Measurements from ENCODE around the gene KCNJ6. TPM values are rescaled to one million over a fixed set of nuclear protein-coding genes. Genes with fewer than 3 reads are reported as not detected.
A peak's percentile ranks its signal among the peaks of the same experiment; 100 is the strongest.

KCNJ6 gene
- total and polyA plus RNA-seq, 9 of the 15 experiments (the other 6 are each of a cell fraction or from before 2014, with no cell fraction given): 0.06 to 0.21 (median 0.13) TPM; not detected in 1

- TF ChIP-seq HMGXB4 (CRISPR knock-in tag; IDR thresholded peaks at IDR 0.05): no peak
- TF ChIP-seq EGR1 (conservative IDR thresholded peaks at IDR 0.05): no peak
- TF ChIP-seq ZBED1 (IDR thresholded peaks at IDR 0.05): no peak
- no peak for TF ChIP-seq SIX5 (IDR thresholded peaks at IDR 0.05; ENCODE audit: borderline replicate concordance in 1 of 2, insufficient read depth in 1 of 2, low read depth in 1 of 2, low read length in 2 of 2)
- TF ChIP-seq, protein P1, sequence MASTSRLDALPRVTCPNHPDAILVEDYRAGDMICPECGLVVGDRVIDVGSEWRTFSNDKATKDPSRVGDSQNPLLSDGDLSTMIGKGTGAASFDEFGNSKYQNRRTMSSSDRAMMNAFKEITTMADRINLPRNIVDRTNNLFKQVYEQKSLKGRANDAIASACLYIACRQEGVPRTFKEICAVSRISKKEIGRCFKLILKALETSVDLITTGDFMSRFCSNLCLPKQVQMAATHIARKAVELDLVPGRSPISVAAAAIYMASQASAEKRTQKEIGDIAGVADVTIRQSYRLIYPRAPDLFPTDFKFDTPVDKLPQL (IDR thresholded peaks at IDR 0.05; ENCODE audit: extremely low read depth, insufficient read length): no peak
- no peak for TF ChIP-seq POLR2H (tag; IDR thresholded peaks at IDR 0.05; ENCODE audit: low read depth)
- TF ChIP-seq POLR2AphosphoS5 (IDR thresholded peaks at IDR 0.05; ENCODE audit: control insufficient read depth, insufficient read depth, low read depth, low read length): no peak
- no peak for TF ChIP-seq TRIM25 (IDR thresholded peaks at IDR 0.05; ENCODE audit: borderline replicate concordance)
- TF ChIP-seq ELF1 (tag; IDR thresholded peaks at IDR 0.05): peak; percentile 42; the same call in 1 of the 2 replicates
- TF ChIP-seq PHB2 (IDR thresholded peaks at IDR 0.05; ENCODE audit: low read depth): no peak
- no peak for TF ChIP-seq ZNF143 (CRISPR knock-in tag; IDR thresholded peaks at IDR 0.05)
- TF ChIP-seq SAFB2 (IDR thresholded peaks at IDR 0.05; ENCODE audit: borderline replicate concordance, low read depth, low read length, severe bottlenecking): no peak
- no peak for TF ChIP-seq MTF1 (CRISPR knock-in tag; IDR thresholded peaks at IDR 0.05; ENCODE audit: borderline replicate concordance)
- TF ChIP-seq CTCF (IDR thresholded peaks at IDR 0.05 in 2 of 3, conservative IDR thresholded peaks at IDR 0.05 in 1 of 3; ENCODE audit: insufficient read depth in 2 of 3, low read depth in 1 of 3, low read length in 3 of 3): peak; percentile 78 to 93 (median 91)
- 0 out of 2 replicates have a peak, but pooled peaks have one; percentile 26 for TF ChIP-seq HCFC1 (IDR thresholded peaks at IDR 0.05; ENCODE audit: low read depth, low read length)
- TF ChIP-seq NR4A1 (CRISPR knock-in tag; IDR thresholded peaks at IDR 0.05): no peak
- TF ChIP-seq NR4A1 (tag; IDR thresholded peaks at IDR 0.05): no peak
- no peak for TF ChIP-seq CSDE1 (IDR thresholded peaks at IDR 0.05)
- no peak for TF ChIP-seq ZNF586 (CRISPR knock-in tag; conservative IDR thresholded peaks at IDR 0.05)
- no peak for TF ChIP-seq CBX2 (IDR thresholded peaks at IDR 0.05; ENCODE audit: insufficient read depth, low read length, poor library complexity, severe bottlenecking)
- no peak for TF ChIP-seq TCFL5 (CRISPR knock-in tag; conservative IDR thresholded peaks at IDR 0.05)
- TF ChIP-seq MAZ (CRISPR knock-in tag; conservative IDR thresholded peaks at IDR 0.05 in 1 of 2, IDR thresholded peaks at IDR 0.05 in 1 of 2): peak in 1 of 2 experiments; percentile 36; a peak in 1 of 4 replicates
- no peak for TF ChIP-seq CCNT2 (IDR thresholded peaks at IDR 0.05; ENCODE audit: borderline replicate concordance, extremely low read depth, insufficient read length, low read depth, low read length)
These were observed 333.7 kb downstream of the KCNJ6 start (continued) for GRCh38 chr21:37582590-37582989.

All from K562 (cell line).